Motor neuron (in vitro differentiated cells): Measurements from ENCODE around the gene ACVRL1. TPM values are rescaled to one million over a fixed set of nuclear protein-coding genes. Genes with fewer than 3 reads are reported as not detected.

Source experiments
- ATAC-seq, 8 experiments: fragments of 200-7000 bp; cut with Tn5 transposase; replicated peaks in 6 of 8; 2 replicates each; pipeline ENCODE4 v1.8.0; 2021; ENCODE audit warnings: mild to moderate bottlenecking in 8 of 8, moderate library complexity in 8 of 8
- H3K27ac ChIP-seq, 2 donors: fragments of 250-450 bp; sonication (Bioruptor Pico); 2 replicates each; pipeline ENCODE4 v1.9.0; 2021; ENCODE audit warnings: antibody characterized with exemption in 2 of 2, mild to moderate bottlenecking in 2 of 2, moderate library complexity in 1 of 2
- H3K4me1 ChIP-seq, 2 donors: fragments of 250-450 bp; sonication (Bioruptor Pico); replicated peaks in 1 of 2; 2 replicates each; pipeline ENCODE4 v1.6.1; 2021; ENCODE audit warnings: antibody characterized with exemption in 2 of 2, mild to moderate bottlenecking in 2 of 2, moderate library complexity in 1 of 2
- H3K4me3 ChIP-seq, 5 donors: fragments of 250-450 bp; sonication (Bioruptor Pico); 2 replicates each; pipeline ENCODE4 v1.9.0; 2021; ENCODE audit warnings: antibody characterized with exemption in 5 of 5, mild to moderate bottlenecking in 5 of 5, moderate library complexity in 4 of 5
- WGBS, 10 experiments: fragments of 450-650 bp; shearing (Covaris generic); methylation state at CpG; one replicate each; pipeline ENCODE4 v1.0.0; 2022; 5-methylcytosine and 5-hydroxymethylcytosine counted together
- in situ Hi-C, 9 experiments: fragments of 400-800 bp; cut with MboI; loops; one replicate each; pipeline ENCODE4 v1.15.0; 2021; ENCODE audit warnings: low sequenced_read_pairs in 9 of 9, low pct_unique_long_range_greater_than_20kb in 2 of 9; ENCODE audit not compliant: unreplicated experiment in 9 of 9
- total RNA-seq, 8 experiments: library from RNA; unstranded; fragments of 300-600 nt; gene quantifications; 2 replicates each; pipeline versions ENCODE4 v1.2.3 to v1.2.4, GENCODE V29; 2022

Gene ACVRL1
- total RNA-seq, 8 experiments from 2014 or later = 0.05 to 10.6 (median 0.58) TPM

DNA sequence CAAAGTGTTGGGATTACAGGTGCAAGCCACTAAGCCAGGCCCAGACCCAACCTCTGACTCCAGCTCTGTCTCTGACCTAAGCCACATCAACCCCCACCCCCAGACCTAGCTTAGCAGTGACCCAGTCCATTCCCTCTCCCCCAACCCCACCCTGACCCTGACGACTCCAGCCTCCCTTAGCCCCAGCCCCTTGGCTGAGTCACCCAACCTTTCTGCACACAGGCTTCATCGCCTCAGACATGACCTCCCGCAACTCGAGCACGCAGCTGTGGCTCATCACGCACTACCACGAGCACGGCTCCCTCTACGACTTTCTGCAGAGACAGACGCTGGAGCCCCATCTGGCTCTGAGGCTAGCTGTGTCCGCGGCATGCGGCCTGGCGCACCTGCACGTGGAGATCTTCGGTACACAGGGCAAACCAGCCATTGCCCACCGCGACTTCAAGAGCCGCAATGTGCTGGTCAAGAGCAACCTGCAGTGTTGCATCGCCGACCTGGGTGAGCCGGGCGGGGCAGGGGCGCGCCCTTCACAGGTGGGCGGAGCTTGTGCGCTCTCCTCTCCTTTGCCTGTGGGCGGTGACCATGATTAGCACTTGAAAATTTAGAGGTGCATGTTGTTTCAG lies 7.8 kb downstream of the ACVRL1 start:
- Histone ChIP-seq H3K27ac (no peak overlapping the region), H3K4me1 (peaks cover 19 to 26% of the 10 kb centered on the region in 2 donors), H3K4me3 (no peak overlapping the region)
- in situ Hi-C loops = no loop called here
- WGBS, 10 experiments = 67 to 100% (median 87%) methylated on average over 1 to 5 of the region's 28 CpGs; no CpG with 5 or more reads in 5 of the 10 experiments
- ATAC-seq = no peak

DNA sequence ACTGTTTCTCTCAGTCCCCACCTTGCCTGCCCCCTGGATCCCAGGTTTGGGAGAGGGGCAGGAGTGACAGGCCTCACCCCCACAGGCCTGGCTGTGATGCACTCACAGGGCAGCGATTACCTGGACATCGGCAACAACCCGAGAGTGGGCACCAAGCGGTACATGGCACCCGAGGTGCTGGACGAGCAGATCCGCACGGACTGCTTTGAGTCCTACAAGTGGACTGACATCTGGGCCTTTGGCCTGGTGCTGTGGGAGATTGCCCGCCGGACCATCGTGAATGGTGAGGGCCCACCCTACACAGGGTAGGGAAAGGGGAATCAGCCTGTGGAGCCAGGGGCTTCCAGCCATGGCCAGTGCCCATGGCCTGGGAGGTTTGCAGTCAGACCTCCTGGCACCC lies 8.6 kb downstream of the ACVRL1 start:
- H3K27ac ChIP-seq = no peak overlapping the region
- no peak overlapping the region for H3K4me3 ChIP-seq
- H3K4me1 ChIP-seq = peaks cover 12 to 17% of the 10 kb centered on the region in 2 donors
- ATAC-seq = no peak
- in situ Hi-C loops = no loop called here
- 92 to 100% (median 100%) methylated on average over 1 to 5 of the region's 11 CpGs; no CpG with 5 or more reads in 7 of the 10 experiments for WGBS, 10 experiments

DNA sequence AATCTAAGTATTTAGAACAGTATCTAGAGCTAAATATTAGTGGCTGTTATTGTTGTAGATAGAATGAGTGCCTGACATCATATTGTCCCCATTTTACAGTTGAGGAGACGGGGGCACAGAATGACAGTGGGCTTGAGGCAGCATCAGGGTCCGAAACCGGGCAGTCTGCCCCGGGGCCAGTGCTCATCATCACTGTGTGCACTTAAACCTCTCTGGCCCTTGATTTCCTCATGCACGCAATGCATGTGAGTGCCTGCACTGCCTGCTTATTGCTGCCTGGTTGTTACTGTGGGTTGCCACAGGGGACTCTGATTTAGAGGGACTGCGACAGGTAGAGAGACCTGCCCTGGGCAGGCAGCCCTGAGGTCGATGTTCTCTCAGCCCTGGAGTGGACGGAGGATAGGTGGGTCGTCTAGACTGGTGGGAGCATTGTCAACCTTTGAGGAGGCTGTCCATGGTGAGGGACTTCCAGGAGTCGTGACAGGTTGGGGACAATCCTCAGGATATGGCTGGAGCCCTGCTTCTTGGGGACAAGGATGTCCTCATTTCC lies 9.8 kb downstream of the ACVRL1 start:
- Histone ChIP-seq H3K4me1 (peaks cover 12 to 16% of the 10 kb centered on the region in 2 donors), H3K4me3 (no peak overlapping the region), H3K27ac (no peak overlapping the region)
- in situ Hi-C loops = no loop called here
- 70 to 100% (median 89%) methylated on average over 2 to 5 of the region's 10 CpGs; no CpG with 5 or more reads in 3 of the 10 experiments for WGBS, 10 experiments
- no peak for ATAC-seq

DNA sequence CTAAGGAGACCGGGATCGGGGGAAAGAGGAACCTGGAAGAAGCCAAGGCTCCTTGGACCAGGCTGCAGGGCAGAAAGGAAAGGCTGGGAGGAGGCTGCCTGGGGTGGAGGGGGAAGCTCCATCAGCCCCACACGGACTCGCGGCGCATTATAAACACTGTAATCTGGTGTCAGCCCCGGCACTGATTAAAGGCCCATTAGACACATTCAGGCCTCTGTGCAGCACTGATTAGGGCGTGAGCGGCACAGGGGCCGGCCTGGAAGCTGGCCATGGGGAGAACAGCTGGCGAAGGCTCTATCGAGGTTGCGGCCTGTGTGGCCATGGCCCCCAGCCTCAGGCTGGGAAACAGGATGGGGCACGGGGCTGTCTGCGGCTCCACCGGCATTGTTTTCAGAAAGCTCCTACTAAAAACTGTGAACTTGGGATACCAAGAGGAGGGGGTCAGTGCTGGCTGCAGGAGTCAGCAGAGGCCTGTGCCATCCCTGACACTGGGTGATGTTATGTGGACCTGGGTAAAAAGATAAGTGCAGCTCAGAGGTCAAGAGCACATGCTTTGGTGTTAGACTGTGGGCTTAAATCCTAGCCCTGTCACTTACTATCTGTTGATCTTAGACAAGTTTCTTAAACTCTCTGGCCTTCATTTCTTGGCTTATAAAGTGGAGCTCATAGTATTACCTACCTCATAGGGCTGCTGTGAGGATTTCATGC lies 10.6 kb downstream of the ACVRL1 start:
- WGBS, 10 experiments = 60 to 70% (median 64%) methylated on average over 2 to 5 of the region's 16 CpGs; no CpG with 5 or more reads in 7 of the 10 experiments
- peak in 5 of 8 experiments; percentile 81 to 88 (median 86) for ATAC-seq
- in situ Hi-C loops = no loop called here

DNA sequence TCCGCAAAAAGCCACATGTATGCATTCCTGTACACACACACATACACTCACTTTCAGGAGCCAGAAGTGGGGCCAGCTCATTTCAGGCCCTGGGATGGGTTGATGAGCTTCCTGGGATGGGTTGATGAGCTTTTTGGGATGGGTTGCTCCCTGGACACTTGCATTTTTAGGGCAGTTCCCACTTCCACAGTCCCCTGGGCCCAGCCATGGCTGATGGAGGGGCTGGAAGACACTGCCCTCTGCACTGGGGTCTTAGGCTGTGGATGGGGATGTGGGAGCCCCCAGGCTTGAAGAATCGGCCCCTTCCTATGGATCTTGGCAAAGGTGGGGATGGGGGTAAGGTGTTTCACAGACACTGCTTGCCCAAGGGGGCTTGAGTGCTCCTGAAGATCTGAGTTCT lies 12.7 kb downstream of the ACVRL1 start:
- H3K4me1 ChIP-seq = peaks cover 8 to 12% of the 10 kb centered on the region in 2 donors
- H3K4me3 ChIP-seq = no peak overlapping the region
- ATAC-seq = no peak
- no peak overlapping the region for H3K27ac ChIP-seq
- WGBS, 10 experiments = 63 to 100% (median 89%) methylated on average over 1 of the region's 2 CpGs; no CpG with 5 or more reads in 5 of the 10 experiments
- in situ Hi-C loops = no loop called here

More for the DNA sequence above, 10.6 kb downstream of the ACVRL1 start:
- Histone ChIP-seq H3K27ac (peak overlapping the region in 1 of 2 donors; percentile 32), H3K4me3 (no peak overlapping the region), H3K4me1 (peaks cover 12 to 13% of the 10 kb centered on the region in 2 donors)

DNA sequence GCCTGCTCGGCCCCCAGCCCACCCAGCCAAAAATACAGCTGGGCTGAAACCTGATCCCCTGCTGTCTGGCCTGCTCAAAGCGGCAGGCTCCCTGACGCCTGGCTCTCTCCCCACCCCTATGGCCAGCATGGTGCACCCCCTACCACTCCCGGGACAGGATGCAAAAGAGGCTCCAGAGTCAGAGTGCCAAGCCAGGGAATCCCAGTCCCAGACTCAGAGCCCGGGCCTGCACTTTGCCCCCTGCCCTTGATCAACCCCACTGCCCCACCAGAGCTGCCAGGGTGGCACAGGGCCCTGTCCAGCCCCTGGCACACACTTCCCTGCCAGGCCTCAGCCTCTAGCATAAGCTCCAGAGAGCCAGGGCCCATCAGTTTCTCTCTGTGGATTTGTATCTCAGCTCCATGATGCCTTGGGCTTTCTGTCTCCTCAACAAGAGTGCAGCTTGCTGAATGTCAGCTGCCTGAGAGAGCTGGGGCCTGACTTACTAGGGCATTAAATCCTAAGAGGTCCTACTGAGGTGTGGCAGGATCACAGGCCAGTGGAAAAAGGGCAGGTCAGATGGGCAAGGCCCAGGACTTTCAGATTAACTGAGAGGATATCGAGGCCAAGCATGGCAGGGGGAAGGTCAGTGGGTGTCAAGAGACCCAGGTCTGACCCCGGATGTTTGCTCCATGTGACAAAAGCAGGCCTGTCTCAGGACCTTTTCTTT lies 13.9 kb downstream of the ACVRL1 start:
- ATAC-seq = no peak
- Histone ChIP-seq H3K27ac (no peak overlapping the region), H3K4me1 (peaks cover 8 to 12% of the 10 kb centered on the region in 2 donors), H3K4me3 (no peak overlapping the region)
- in situ Hi-C loops = no loop called here
- 31 to 100% (median 58%) methylated on average over 1 to 3 of the region's 7 CpGs; no CpG with 5 or more reads in 7 of the 10 experiments for WGBS, 10 experiments

DNA sequence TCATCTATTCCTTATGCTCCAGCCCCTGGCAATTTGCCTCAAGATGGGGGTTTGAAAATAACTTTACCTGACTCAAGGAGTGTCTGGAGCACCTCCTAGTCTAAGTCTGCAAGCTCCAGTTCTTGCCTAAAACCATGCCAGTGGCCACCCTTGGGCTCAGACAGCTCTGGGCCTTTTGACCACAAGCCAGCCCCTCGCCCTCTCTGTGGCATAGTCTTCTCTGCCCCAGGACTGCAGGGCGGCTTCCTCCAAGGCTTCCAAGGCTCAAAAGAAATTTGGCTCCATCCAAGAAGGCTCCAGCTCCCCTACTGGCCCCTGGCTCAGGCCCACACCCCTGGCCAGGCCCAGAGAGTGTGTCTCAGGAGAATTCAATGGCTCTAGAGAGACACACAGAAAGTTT lies 14.8 kb downstream of the ACVRL1 start:
- peaks cover 8 to 12% of the 10 kb centered on the region in 2 donors for H3K4me1 ChIP-seq
- WGBS, 10 experiments = 67 to 100% (median 92%) methylated on average over 1 to 2 of the region's 2 CpGs; no CpG with 5 or more reads in 7 of the 10 experiments
- no peak overlapping the region for H3K4me3 ChIP-seq
- H3K27ac ChIP-seq = no peak overlapping the region
- no peak for ATAC-seq
- in situ Hi-C loops = no loop called here

DNA sequence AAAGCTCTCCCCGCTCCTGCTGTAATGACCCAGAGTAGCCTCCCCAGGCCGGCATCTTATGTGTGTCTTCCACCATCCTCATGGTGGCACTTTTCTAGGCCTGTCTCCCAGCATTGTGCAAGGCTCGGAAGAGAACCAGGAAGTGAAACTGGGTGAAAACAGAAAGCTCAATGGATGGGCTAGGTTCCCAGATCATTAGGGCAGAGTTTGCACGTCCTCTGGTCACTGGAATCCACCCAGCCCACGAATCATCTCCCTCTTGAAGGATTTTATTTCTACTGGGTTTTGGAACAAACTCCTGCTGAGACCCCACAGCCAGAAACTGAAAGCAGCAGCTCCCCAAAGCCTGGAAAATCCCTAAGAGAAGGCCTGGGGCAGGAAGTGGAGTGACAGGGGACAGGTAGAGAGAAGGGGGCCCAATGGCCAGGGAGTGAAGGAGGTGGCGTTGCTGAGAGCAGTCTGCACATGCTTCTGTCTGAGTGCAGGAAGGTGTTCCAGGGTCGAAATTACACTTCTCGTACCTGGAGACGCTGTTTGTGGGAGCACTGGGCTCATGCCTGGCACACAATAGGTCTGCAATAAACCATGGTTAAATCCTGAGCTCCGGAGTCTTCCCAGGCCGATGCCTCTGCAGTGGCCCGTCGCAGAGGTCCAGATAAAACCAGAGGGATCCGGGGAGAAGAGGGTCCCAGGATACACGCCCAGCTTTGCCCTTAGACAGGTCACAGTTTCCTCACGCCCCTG lies 15.6 kb downstream of the ACVRL1 start:
- WGBS, 10 experiments = 18 to 100% (median 72%) methylated on average over 2 to 12 of the region's 16 CpGs; no CpG with 5 or more reads in 2 of the 10 experiments
- Histone ChIP-seq H3K27ac (no peak overlapping the region), H3K4me3 (no peak overlapping the region), H3K4me1 (peaks cover 2 to 5% of the 10 kb centered on the region in 2 donors)
- peak in 3 of 8 experiments; percentile 20 to 30 (median 20) for ATAC-seq
- in situ Hi-C loops = no loop called here

DNA sequence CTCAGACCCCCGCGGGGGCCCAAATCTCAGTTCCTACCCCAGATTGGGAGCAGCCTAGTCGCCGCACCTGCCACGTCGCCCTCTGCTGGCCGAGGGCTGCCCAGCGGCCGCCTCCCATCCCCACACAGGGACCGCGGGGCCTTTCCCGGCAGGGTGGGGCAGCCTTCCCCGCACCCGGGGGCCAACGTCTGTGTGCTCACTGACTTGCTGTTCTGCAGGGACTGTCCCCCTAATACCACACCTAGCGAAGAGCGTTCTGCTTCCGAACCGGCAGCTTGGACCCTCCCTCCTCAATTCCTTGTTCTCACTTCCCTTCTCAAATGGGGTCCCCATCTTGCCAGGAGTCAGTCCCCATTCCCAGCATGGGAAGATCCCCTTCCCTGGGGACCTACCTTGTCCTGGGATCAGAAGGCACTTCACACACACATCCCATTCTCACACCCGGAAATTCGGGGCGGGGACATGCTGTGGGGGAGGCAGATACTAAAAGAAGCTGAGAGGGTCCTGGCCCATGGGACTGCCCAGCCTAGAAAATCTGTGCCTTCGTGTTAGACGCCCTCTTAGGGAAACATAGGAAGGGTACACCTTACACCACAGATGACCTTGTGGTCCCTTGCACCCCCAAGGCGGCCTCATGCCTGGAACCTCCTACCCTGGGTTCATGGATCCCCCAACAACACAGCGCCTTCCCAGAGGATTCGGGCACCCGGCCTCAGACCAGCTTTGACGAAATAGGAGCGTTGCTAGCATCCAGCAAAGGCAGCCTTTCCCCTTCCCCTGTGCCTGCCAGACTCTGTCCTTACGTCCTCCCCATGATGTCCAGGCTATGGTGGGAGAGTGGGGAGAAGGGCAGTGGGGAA lies 16.4 kb downstream of the ACVRL1 start:
- no peak overlapping the region for H3K27ac ChIP-seq
- H3K4me3 ChIP-seq = no peak overlapping the region
- no peaks in the 10 kb centered on the region for H3K4me1 ChIP-seq
- in situ Hi-C loops = no loop called here
- peak; percentile 50 to 91 (median 66) for ATAC-seq
- 60 to 100% (median 67%) methylated on average over 1 to 7 of the region's 31 CpGs; no CpG with 5 or more reads in 6 of the 10 experiments for WGBS, 10 experiments

DNA sequence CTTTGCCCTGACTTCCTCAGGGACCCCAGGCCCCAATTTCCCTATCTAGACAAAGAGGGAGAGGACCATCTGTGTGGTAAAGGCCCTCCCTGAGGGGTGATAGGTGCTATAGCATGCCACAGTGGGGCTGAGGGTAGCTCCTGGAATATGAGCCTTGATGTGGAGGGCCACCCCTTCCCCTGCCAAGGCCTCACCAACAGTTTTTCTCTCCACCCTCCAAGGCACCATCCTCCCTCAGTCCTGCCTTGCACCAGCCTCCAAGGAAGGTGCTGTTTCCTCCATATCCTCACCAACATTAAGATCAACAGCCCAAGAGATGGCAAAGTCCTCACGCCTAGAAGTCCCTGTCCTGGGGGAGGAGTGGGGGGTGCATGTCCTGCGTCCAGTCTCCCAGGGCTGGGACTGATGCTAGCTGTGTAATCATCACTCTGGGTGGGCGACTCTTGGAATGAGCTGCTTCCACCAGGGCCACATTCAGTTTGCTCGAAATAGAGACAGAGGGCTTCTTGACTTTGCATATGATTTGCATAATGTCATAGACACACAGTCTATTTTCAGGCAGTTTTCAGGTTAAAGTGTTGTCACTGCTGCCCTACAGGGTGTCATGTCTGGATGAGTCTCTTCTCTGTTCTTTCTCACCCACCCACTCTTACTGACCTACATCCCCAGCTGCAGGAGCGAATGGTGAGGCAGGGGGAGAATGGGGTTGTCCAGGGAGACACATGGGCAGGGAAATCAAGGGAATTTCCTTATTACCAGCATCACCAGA lies 17.4 kb downstream of the ACVRL1 start:
- in situ Hi-C loops = no loop called here
- Histone ChIP-seq H3K4me1 (no peaks in the 10 kb centered on the region), H3K27ac (no peak overlapping the region), H3K4me3 (no peak overlapping the region)
- no peak for ATAC-seq
- WGBS, 10 experiments = 67 to 100% (median 100%) methylated on average over 1 to 2 of the region's 5 CpGs; no CpG with 5 or more reads in 5 of the 10 experiments

DNA sequence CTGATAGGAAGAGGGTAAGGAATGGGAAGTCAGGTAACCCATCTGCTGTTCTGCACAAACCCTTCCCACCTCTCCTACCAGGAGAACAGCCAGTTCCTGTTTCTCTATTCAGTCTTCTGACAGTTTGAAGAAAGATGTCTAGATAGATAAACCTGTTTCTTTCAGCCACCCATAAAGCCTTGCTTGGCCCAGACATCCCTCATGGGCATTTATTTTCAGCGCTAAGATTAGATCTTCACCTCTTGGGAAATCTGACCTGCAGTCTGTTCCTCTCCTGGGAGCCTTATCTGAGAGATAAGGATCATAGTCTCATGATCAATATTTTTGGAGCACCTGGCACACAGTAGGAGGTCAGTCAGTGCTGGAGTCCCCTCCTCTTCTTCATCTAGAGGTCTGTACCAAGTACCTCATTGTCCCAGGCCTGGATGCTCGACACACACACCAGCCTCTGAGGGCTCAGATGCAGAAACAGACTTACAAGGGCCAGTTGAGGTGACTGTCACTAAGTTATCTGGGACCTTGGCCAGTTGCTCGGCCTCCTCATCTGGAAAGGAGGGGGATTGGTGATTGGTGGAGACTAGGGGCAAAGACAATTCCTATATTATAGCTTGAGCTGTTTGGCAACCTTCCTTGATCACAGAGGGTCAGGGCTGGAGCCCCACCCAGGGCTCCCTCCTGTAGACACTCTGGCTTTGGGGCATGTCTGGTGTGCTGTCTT lies 18.2 kb downstream of the ACVRL1 start:
- 50 to 100% (median 74%) methylated on average over 1 to 3 of the region's 3 CpGs; no CpG with 5 or more reads in 4 of the 10 experiments for WGBS, 10 experiments

More for the DNA sequence above, 18.2 kb downstream of the ACVRL1 start:
- no peak for ATAC-seq
- no peak overlapping the region for H3K27ac ChIP-seq
- in situ Hi-C loops = no loop called here
- no peak overlapping the region for H3K4me3 ChIP-seq
- H3K4me1 ChIP-seq = no peaks in the 10 kb centered on the region
